K562 (cell line): ENCODE measurements around the gene TP73. TPM values are rescaled to one million over a fixed set of nuclear protein-coding genes. Genes with fewer than 3 reads are reported as not detected.

ENCODE experiments used
- ARNT ChIP-seq, 2 experiments: fragments of 450-650 bp; IDR thresholded peaks; 2 replicates each; pipeline ENCODE4 v1.6.1; 2016; ENCODE audit warnings: mild to moderate bottlenecking in 1 of 2
- CBFB ChIP-seq: sonication (generic); formaldehyde crosslinking; IDR thresholded peaks from 2 replicates; pipeline ENCODE4 v1.4.0; 2020; ENCODE audit warnings: mild to moderate bottlenecking, missing genetic modification reagents
- DPF2 ChIP-seq: fragments of 450-650 bp; IDR thresholded peaks from 2 replicates; pipeline ENCODE4 v1.6.1; 2016
- FOXM1 ChIP-seq, 2 experiments: fragments of 450-650 bp in 1 of 2; sonication (generic) in 1 of 2; formaldehyde crosslinking in 1 of 2; IDR thresholded peaks; 2 replicates each; pipeline versions ENCODE4 v1.6.1 to v1.9.0; 2017 to 2022; ENCODE audit warnings: low read depth in 2 of 2, mild to moderate bottlenecking in 2 of 2, missing genetic modification reagents in 1 of 2, moderate library complexity in 1 of 2
- MAX ChIP-seq: sonication (generic); formaldehyde crosslinking; IDR thresholded peaks from 2 replicates; pipeline ENCODE4 v1.9.0; 2022; ENCODE audit warnings: mild to moderate bottlenecking, missing genetic modification reagents
- MECOM ChIP-seq: fragments of 250-450 bp; sonication (Bioruptor Pico); IDR thresholded peaks from 2 replicates; pipeline ENCODE4 v1.8.0; 2022; ENCODE audit warnings: inconsistent platforms
- MLX ChIP-seq, 2 experiments: fragments of 450-650 bp in 1 of 2; sonication (generic) in 1 of 2; formaldehyde crosslinking; conservative IDR thresholded peaks; 2 replicates each; pipeline versions ENCODE4 v1.4.0 to v1.8.1; 2020 to 2022; ENCODE audit warnings: mild to moderate bottlenecking in 1 of 2, missing genetic modification reagents in 1 of 2
- NFE2L1 ChIP-seq: fragments of 450-650 bp; IDR thresholded peaks from 2 replicates; pipeline ENCODE4 v1.6.1; 2016; ENCODE audit warnings: missing genetic modification characterization, low read depth, mild to moderate bottlenecking, missing compliant biosample characterization, moderate library complexity, borderline replicate concordance
- NFIC ChIP-seq: fragments of 450-650 bp; IDR thresholded peaks from 2 replicates; pipeline ENCODE4 v1.6.1; 2017; ENCODE audit warnings: mild to moderate bottlenecking, inconsistent platforms
- NR2F6 ChIP-seq: fragments of 450-650 bp; formaldehyde crosslinking; IDR thresholded peaks from 2 replicates; pipeline ENCODE4 v1.4.0; 2020; ENCODE audit warnings: mild to moderate bottlenecking
- POLR2A ChIP-seq: fragments of 450-650 bp; conservative IDR thresholded peaks from 2 replicates; pipeline ENCODE4 v1.6.1; 2016
- POLR2AphosphoS2 ChIP-seq: IDR thresholded peaks from 2 replicates; pipeline ENCODE4 v1.6.1; 2012; ENCODE audit warnings: low read length, improper control_type of control experiment
- RAD51 ChIP-seq: fragments of 450-650 bp; IDR thresholded peaks from 2 replicates; pipeline ENCODE4 v1.7.1; 2016; ENCODE audit warnings: low read depth, mild to moderate bottlenecking, borderline replicate concordance
- ZBTB8A ChIP-seq: fragments of 450-650 bp; IDR thresholded peaks from 2 replicates; pipeline ENCODE4 v1.6.1; 2018; ENCODE audit warnings: mild to moderate bottlenecking, moderate library complexity; ENCODE audit not compliant: partially characterized antibody
- ZFPM2 ChIP-seq: fragments of 250-450 bp; sonication (Bioruptor Pico); IDR thresholded peaks from 2 replicates; pipeline ENCODE4 v1.5.1; 2022; ENCODE audit warnings: mild to moderate bottlenecking
- ZNF316 ChIP-seq: fragments of 450-650 bp; IDR thresholded peaks from 2 replicates; pipeline ENCODE4 v1.6.1; 2016
- ZNF561 ChIP-seq: fragments of 450-650 bp; formaldehyde crosslinking; conservative IDR thresholded peaks from 2 replicates; pipeline ENCODE4 v1.4.0; 2020; ENCODE audit warnings: mild to moderate bottlenecking, moderate library complexity
- ZNF76 ChIP-seq: fragments of 250-450 bp; sonication (Bioruptor Pico); IDR thresholded peaks from 2 replicates; pipeline ENCODE4 v1.4.0; 2020; ENCODE audit warnings: mild to moderate bottlenecking, moderate library complexity, borderline replicate concordance
- polyA plus RNA-seq, 8 experiments: library from polyadenylated mRNA; depleted of rRNA in 4 of 8; stranded (reverse) in 5 of 8; unstranded in 3 of 8; fragments of >200 nt; fragmentation: Nextera tagmentation in 2 of 8; fragmentation: Illumina TruSeq in 1 of 8; extraction: Ambion mirVana in 2 of 8; extraction: Trizol in 1 of 8; gene quantifications; 2 replicates each; pipeline versions ENCODE4 v1.2.1 to v1.2.3, GENCODE V29; 2011 to 2014; ENCODE audit warnings: inconsistent platforms in 1 of 8, missing spikeins in 1 of 8
- total RNA-seq, 7 experiments: library from RNA; depleted of rRNA in 6 of 7; stranded (reverse); fragments of >200 nt in 6 of 7; fragmentation: Illumina TruSeq in 2 of 7; extraction: Trizol in 2 of 7; gene quantifications; 2 replicates each; pipeline versions ENCODE4 v1.2.1 to v1.2.3, GENCODE V29; 2011 to 2021; ENCODE audit warnings: low replicate concordance in 1 of 7
- TF ChIP-seq, protein P1 (sequence below): fragments of 200-800 bp; sonication (Bioruptor generic); IDR thresholded peaks from 2 replicates; pipeline ENCODE4 v1.6.1; 2016; ENCODE audit warnings: missing genetic modification characterization, missing compliant biosample characterization
- TF ChIP-seq, protein P2 (sequence below): fragments of 250-450 bp; sonication (Bioruptor Pico); IDR thresholded peaks from 2 replicates; pipeline ENCODE4 v1.5.0; 2020; ENCODE audit warnings: mild to moderate bottlenecking
- TF ChIP-seq, protein P3 (sequence below): fragments of 450-650 bp; IDR thresholded peaks from 2 replicates; pipeline ENCODE4 v1.6.1; 2016; ENCODE audit warnings: missing biosample characterization, missing genetic modification characterization

Gene TP73
- total and polyA plus RNA-seq, 9 of the 15 experiments (the other 6 are each of a cell fraction or from before 2014, with no cell fraction given) = 0.07 to 1.6 (median 0.40) TPM; not detected in 2

- TF ChIP-seq, protein P1, sequence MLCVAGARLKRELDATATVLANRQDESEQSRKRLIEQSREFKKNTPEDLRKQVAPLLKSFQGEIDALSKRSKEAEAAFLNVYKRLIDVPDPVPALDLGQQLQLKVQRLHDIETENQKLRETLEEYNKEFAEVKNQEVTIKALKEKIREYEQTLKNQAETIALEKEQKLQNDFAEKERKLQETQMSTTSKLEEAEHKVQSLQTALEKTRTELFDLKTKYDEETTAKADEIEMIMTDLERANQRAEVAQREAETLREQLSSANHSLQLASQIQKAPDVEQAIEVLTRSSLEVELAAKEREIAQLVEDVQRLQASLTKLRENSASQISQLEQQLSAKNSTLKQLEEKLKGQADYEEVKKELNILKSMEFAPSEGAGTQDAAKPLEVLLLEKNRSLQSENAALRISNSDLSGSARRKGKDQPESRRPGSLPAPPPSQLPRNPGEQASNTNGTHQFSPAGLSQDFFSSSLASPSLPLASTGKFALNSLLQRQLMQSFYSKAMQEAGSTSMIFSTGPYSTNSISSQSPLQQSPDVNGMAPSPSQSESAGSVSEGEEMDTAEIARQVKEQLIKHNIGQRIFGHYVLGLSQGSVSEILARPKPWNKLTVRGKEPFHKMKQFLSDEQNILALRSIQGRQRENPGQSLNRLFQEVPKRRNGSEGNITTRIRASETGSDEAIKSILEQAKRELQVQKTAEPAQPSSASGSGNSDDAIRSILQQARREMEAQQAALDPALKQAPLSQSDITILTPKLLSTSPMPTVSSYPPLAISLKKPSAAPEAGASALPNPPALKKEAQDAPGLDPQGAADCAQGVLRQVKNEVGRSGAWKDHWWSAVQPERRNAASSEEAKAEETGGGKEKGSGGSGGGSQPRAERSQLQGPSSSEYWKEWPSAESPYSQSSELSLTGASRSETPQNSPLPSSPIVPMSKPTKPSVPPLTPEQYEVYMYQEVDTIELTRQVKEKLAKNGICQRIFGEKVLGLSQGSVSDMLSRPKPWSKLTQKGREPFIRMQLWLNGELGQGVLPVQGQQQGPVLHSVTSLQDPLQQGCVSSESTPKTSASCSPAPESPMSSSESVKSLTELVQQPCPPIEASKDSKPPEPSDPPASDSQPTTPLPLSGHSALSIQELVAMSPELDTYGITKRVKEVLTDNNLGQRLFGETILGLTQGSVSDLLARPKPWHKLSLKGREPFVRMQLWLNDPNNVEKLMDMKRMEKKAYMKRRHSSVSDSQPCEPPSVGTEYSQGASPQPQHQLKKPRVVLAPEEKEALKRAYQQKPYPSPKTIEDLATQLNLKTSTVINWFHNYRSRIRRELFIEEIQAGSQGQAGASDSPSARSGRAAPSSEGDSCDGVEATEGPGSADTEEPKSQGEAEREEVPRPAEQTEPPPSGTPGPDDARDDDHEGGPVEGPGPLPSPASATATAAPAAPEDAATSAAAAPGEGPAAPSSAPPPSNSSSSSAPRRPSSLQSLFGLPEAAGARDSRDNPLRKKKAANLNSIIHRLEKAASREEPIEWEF (CRISPR knock-in tag) = no peak
- TF ChIP-seq ARNT (IDR thresholded peaks at IDR 0.05) (no peak), ZFPM2 (CRISPR knock-in tag) (0 out of 2 replicates have a peak, but pooled peaks have one; percentile 40), ZBTB8A (no peak), POLR2AphosphoS2 (no peak), CBFB (CRISPR knock-in tag) (no peak), MAX (CRISPR knock-in tag) (peak; percentile 90), RAD51 (no peak; the same call in 1 of the 2 replicates), FOXM1 (IDR thresholded peaks at IDR 0.05; ENCODE audit: low read depth) (no peak), FOXM1 (CRISPR knock-in tag; IDR thresholded peaks at IDR 0.05; ENCODE audit: low read depth) (0 out of 2 replicates have a peak, but pooled peaks have one; percentile 12), NFIC (peak; percentile 12; the same call in 1 of the 2 replicates), ZNF561 (no peak), MLX (CRISPR knock-in tag; conservative IDR thresholded peaks at IDR 0.05) (no peak), NR2F6 (CRISPR knock-in tag) (no peak), ZNF316 (no peak), POLR2A (peak; percentile 75), NFE2L1 (tag) (no peak), ZNF76 (0 out of 2 replicates have a peak, but pooled peaks have one; percentile 35), MECOM (CRISPR knock-in tag) (no peak), DPF2 (no peak)
- TF ChIP-seq, protein P2, sequence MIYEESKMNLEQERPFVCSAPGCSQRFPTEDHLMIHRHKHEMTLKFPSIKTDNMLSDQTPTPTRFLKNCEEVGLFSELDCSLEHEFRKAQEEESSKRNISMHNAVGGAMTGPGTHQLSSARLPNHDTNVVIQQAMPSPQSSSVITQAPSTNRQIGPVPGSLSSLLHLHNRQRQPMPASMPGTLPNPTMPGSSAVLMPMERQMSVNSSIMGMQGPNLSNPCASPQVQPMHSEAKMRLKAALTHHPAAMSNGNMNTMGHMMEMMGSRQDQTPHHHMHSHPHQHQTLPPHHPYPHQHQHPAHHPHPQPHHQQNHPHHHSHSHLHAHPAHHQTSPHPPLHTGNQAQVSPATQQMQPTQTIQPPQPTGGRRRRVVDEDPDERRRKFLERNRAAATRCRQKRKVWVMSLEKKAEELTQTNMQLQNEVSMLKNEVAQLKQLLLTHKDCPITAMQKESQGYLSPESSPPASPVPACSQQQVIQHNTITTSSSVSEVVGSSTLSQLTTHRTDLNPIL (CRISPR knock-in tag) = no peak
- TF ChIP-seq, protein P3, sequence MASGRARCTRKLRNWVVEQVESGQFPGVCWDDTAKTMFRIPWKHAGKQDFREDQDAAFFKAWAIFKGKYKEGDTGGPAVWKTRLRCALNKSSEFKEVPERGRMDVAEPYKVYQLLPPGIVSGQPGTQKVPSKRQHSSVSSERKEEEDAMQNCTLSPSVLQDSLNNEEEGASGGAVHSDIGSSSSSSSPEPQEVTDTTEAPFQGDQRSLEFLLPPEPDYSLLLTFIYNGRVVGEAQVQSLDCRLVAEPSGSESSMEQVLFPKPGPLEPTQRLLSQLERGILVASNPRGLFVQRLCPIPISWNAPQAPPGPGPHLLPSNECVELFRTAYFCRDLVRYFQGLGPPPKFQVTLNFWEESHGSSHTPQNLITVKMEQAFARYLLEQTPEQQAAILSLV = no peak
These were observed 119.9 kb downstream of the TP73 start (continued) for GRCh38 chr1:3772027-3772714.
